Kidney (tissue), 14 donors: Measurements from ENCODE around the gene RPS21. TPM values are rescaled to one million over a fixed set of nuclear protein-coding genes. Genes with fewer than 3 reads are reported as not detected.

Source experiments
- DNase-seq, 5 donors: peaks; one replicate each; pipeline ENCODE4 v3.0.0-alpha.2; 2013 to 2020
- FAIRE-seq: peaks from 2 replicates; lab custom pipeline; 2012; peaks lifted over from hg19 to GRCh38; lab: Jason Lieb, UNC
- H3K27ac ChIP-seq, 2 donors: one replicate each; pipeline ENCODE4 v1.7.0; 2013; ENCODE audit warnings: low read depth in 2 of 2, low read length in 2 of 2, inconsistent platforms in 1 of 2
- H3K27me3 ChIP-seq: one replicate; pipeline ENCODE4 v1.7.1; 2013; ENCODE audit warnings: low read length, inconsistent platforms; ENCODE audit not compliant: control insufficient read depth, insufficient read depth
- H3K36me3 ChIP-seq, 3 donors: one replicate each; pipeline versions ENCODE4 v1.7.0 to v1.7.1; 2013; ENCODE audit warnings: low read length in 3 of 3, control low read depth in 1 of 3, inconsistent platforms in 1 of 3; ENCODE audit not compliant: insufficient read depth in 3 of 3, control insufficient read depth in 2 of 3
- H3K4me1 ChIP-seq, 3 donors: one replicate each; pipeline versions ENCODE4 v1.7.0 to v1.7.1; 2013; ENCODE audit warnings: low read length in 3 of 3, inconsistent platforms in 1 of 3, low read depth in 1 of 3; ENCODE audit not compliant: control insufficient read depth in 2 of 3, insufficient read depth in 2 of 3
- H3K4me3 ChIP-seq, 3 donors: one replicate each; pipeline versions ENCODE4 v1.7.0 to v1.8.1; 2013; ENCODE audit warnings: low read length in 3 of 3, control low read depth in 1 of 3, inconsistent platforms in 1 of 3
- H3K9ac ChIP-seq, 3 donors: one replicate each; pipeline versions ENCODE4 v1.7.0 to v1.7.1; 2013; ENCODE audit warnings: low read length in 3 of 3, control low read depth in 1 of 3, inconsistent platforms in 1 of 3
- H3K9me3 ChIP-seq, 3 donors: one replicate each; pipeline versions ENCODE4 v1.7.0 to v1.7.1; 2013; ENCODE audit warnings: low read length in 3 of 3, control low read depth in 1 of 3, inconsistent platforms in 1 of 3; ENCODE audit not compliant: control insufficient read depth in 2 of 3, insufficient read depth in 1 of 3
- CTCF ChIP-seq: IDR thresholded peaks from 3 replicates; pipeline ENCODE4 v1.5.1; 2012; ENCODE audit warnings: mild to moderate bottlenecking, moderate library complexity, borderline replicate concordance; ENCODE audit not compliant: insufficient read depth; ENCODE audit errors: extremely low read depth
- intact Hi-C: fragments of 100-400 bp; cut with DNase I; formaldehyde crosslinking; loops from one replicate; pipeline ENCODE4 v1.11.1; 2022
- polyA plus RNA-seq: library from polyadenylated mRNA; stranded (reverse); fragments of 350-450 nt; fragmentation: Illumina TruSeq; extraction: RNeasy Lipid Tissue Mini Kit (QIAGEN cat#74804); gene quantifications from one replicate; pipeline ENCODE4 v1.2.3, GENCODE V29; 2014; ENCODE audit warnings: low read depth, low replicate concordance; ENCODE audit not compliant: insufficient read depth
- total RNA-seq: library from RNA; stranded (reverse); fragmentation: NEBNext Ultra II Directional; extraction: Animal tissue kit (Norgen Biotek cat#: 25700); gene quantifications from one replicate; pipeline ENCODE4 v1.2.1, GENCODE V29; 2021
- donor health status: control.
- donor health status: control.
- donor health status: control.
- donor health status: control.
- donor health status: control.
- donor health status: DM: yes; HTN: yes; CAD: no.
- donor health status: Normal renal cell carcinoma (clear cell type).

Gene RPS21
- total and polyA plus RNA-seq, 2 donors from 2014 or later = 1,221 to 2,336 TPM

GRCh38 chr20:62427172-62428001 lies 40.5 kb downstream of the RPS21 start, which contains the start of gene RBBP8NL:
TSS of gene RBBP8NL (minus strand) at chr20:62427539. CDS start at chr20:62419647, 7,892 bp downstream.
- Histone ChIP-seq H3K4me1 (peaks cover 0 to 16% (median 3%) of the 10 kb centered on the region in 3 donors), H3K9ac (no peak within 1 kb of the TSS)
- intact Hi-C loops = no loop called here

GRCh38 chr20:62428002-62428372 lies 41.1 kb downstream of the RPS21 start:
- DNase-seq (no peak), FAIRE-seq (no peak)
- intact Hi-C loops = no loop called here
- Histone ChIP-seq H3K27me3 (no peaks in the 10 kb centered on the region), H3K9me3 (no peaks in the 10 kb centered on the region), H3K36me3 (no peaks in the 10 kb centered on the region), H3K4me3 (no peak overlapping the region), H3K27ac (no peak overlapping the region), H3K4me1 (peaks cover 0 to 16% (median 3%) of the 10 kb centered on the region in 3 donors), H3K9ac (no peak overlapping the region)
- no peak for TF ChIP-seq CTCF

More at GRCh38 chr20:62427172-62428001, 40.5 kb downstream of the RPS21 start, which contains the start of gene RBBP8NL:
- FAIRE-seq (no peak), DNase-seq (peak; percentile 91 to 94 (median 93))
- no peak for TF ChIP-seq CTCF
- Histone ChIP-seq H3K36me3 (no peaks in the 10 kb centered on the region), H3K4me3 (no peak within 1 kb of the TSS), H3K27me3 (no peaks in the 10 kb centered on the region), H3K27ac (peak within 1 kb of the TSS; percentile 20 to 43), H3K9me3 (no peaks in the 10 kb centered on the region)

- Histone ChIP-seq H3K4me1 (peaks cover 0 to 19% (median 3%) of the 10 kb centered on the region in 3 donors), H3K9ac (no peak overlapping the region), H3K36me3 (no peaks in the 10 kb centered on the region), H3K27me3 (no peaks in the 10 kb centered on the region), H3K27ac (no peak overlapping the region), H3K4me3 (no peak overlapping the region), H3K9me3 (no peaks in the 10 kb centered on the region)
- intact Hi-C loops = no loop called here
- FAIRE-seq (no peak), DNase-seq (peak in 1 of 5 donors; percentile 31)
- TF ChIP-seq CTCF = no peak
These were observed 41.7 kb downstream of the RPS21 start for GRCh38 chr20:62428396-62429295.
